ENCODE data around the gene EHD1. TPM values are rescaled to one million over a fixed set of nuclear protein-coding genes. Genes with fewer than 3 reads are reported as not detected.

Gene EHD1
- total RNA-seq, 2 donors from 2014 or later = 39.7 to 43.8 TPM

- Histone ChIP-seq H3K9me3 (ENCODE audit: control insufficient read depth, low read length) (no peaks in the 10 kb centered on the region), H3K4me1 (ENCODE audit: control insufficient read depth, insufficient read depth, low read length) (no peaks in the 10 kb centered on the region), H3K27ac (ENCODE audit: low read depth, low read length) (no peak overlapping the region), H3K27me3 (ENCODE audit: control insufficient read depth, insufficient read depth, low read length, poor library complexity, severe bottlenecking) (no peaks in the 10 kb centered on the region), H3K4me3 (ENCODE audit: low read length) (no peak overlapping the region), H3K36me3 (ENCODE audit: control insufficient read depth, insufficient read depth, low read length) (peaks cover 26% of the 10 kb centered on the region), H3K9ac (ENCODE audit: extremely low read depth, low read length, poor library complexity, severe bottlenecking) (no peak overlapping the region)
- no peaks in the 10 kb centered on the region for H3K27me3 Mint-ChIP-seq (ENCODE audit: insufficient read depth)
- TF ChIP-seq CTCF (conservative IDR thresholded peaks at IDR 0.05) = no peak
- no peak for DNase-seq
- no peak overlapping the region for H3K4me3 Mint-ChIP-seq
- no peak overlapping the region for H3K27ac Mint-ChIP-seq
- H3K36me3 Mint-ChIP-seq (ENCODE audit: low read depth) = peaks cover 32% of the 10 kb centered on the region
- H3K9me3 Mint-ChIP-seq = no peaks in the 10 kb centered on the region
- H3K4me1 Mint-ChIP-seq = no peaks in the 10 kb centered on the region
- 91 to 93% methylated on average over 3 to 11 of the region's 11 CpGs for WGBS, 2 experiments (ENCODE audit: insufficient coverage in 1 of 2, insufficient read length in 1 of 2)
Observed at GRCh38 chr11:64908766-64909165, 30.3 kb upstream of the EHD1 start.

GRCh38 chr11:64906314-64906635, 27.9 kb upstream of the EHD1 start:
- WGBS, 2 experiments (ENCODE audit: insufficient coverage in 1 of 2, insufficient read length in 1 of 2) = 97 to 98% methylated on average over 7 to 13 of the region's 13 CpGs
- no peaks in the 10 kb centered on the region for H3K4me1 Mint-ChIP-seq
- H3K27me3 Mint-ChIP-seq (ENCODE audit: insufficient read depth) = no peaks in the 10 kb centered on the region
- Histone ChIP-seq H3K4me1 (ENCODE audit: control insufficient read depth, insufficient read depth, low read length) (no peaks in the 10 kb centered on the region), H3K27me3 (ENCODE audit: control insufficient read depth, insufficient read depth, low read length, poor library complexity, severe bottlenecking) (no peaks in the 10 kb centered on the region), H3K9ac (ENCODE audit: extremely low read depth, low read length, poor library complexity, severe bottlenecking) (no peak overlapping the region), H3K36me3 (ENCODE audit: control insufficient read depth, insufficient read depth, low read length) (peaks cover 13% of the 10 kb centered on the region), H3K27ac (ENCODE audit: low read depth, low read length) (no peak overlapping the region), H3K9me3 (ENCODE audit: control insufficient read depth, low read length) (no peaks in the 10 kb centered on the region), H3K4me3 (ENCODE audit: low read length) (no peak overlapping the region)
- H3K4me3 Mint-ChIP-seq = no peak overlapping the region
- no peak overlapping the region for H3K27ac Mint-ChIP-seq
- peaks cover 31% of the 10 kb centered on the region for H3K36me3 Mint-ChIP-seq (ENCODE audit: low read depth)
- TF ChIP-seq CTCF (conservative IDR thresholded peaks at IDR 0.05) = no peak
- H3K9me3 Mint-ChIP-seq = no peaks in the 10 kb centered on the region
- DNase-seq = no peak

GRCh38 chr11:64905516-64906313, 27.3 kb upstream of the EHD1 start:
- Mint-ChIP-seq H3K4me3 (no peak overlapping the region), H3K36me3 (ENCODE audit: low read depth) (peaks cover 26% of the 10 kb centered on the region), H3K4me1 (no peaks in the 10 kb centered on the region), H3K27ac (no peak overlapping the region), H3K9me3 (no peaks in the 10 kb centered on the region), H3K27me3 (ENCODE audit: insufficient read depth) (no peaks in the 10 kb centered on the region)
- Histone ChIP-seq H3K4me1 (ENCODE audit: control insufficient read depth, insufficient read depth, low read length) (no peaks in the 10 kb centered on the region), H3K36me3 (ENCODE audit: control insufficient read depth, insufficient read depth, low read length) (peaks cover 10% of the 10 kb centered on the region), H3K9ac (ENCODE audit: extremely low read depth, low read length, poor library complexity, severe bottlenecking) (no peak overlapping the region), H3K9me3 (ENCODE audit: control insufficient read depth, low read length) (no peaks in the 10 kb centered on the region), H3K27ac (ENCODE audit: low read depth, low read length) (no peak overlapping the region), H3K27me3 (ENCODE audit: control insufficient read depth, insufficient read depth, low read length, poor library complexity, severe bottlenecking) (no peaks in the 10 kb centered on the region), H3K4me3 (ENCODE audit: low read length) (no peak overlapping the region)
- TF ChIP-seq CTCF (conservative IDR thresholded peaks at IDR 0.05) = no peak
- 92 to 99% methylated on average over 16 to 25 of the region's 25 CpGs for WGBS, 2 experiments (ENCODE audit: insufficient coverage in 1 of 2, insufficient read length in 1 of 2)
- DNase-seq = no peak
